K562 (cell line): ENCODE data around the gene CCDC17. TPM values are rescaled to one million over a fixed set of nuclear protein-coding genes. Genes with fewer than 3 reads are reported as not detected.

ENCODE experiments used
- ATAC-seq: fragments of 200-7000 bp; cut with Tn5 transposase; 3 replicates; pipeline ENCODE4 v1.9.1; 2020; ENCODE audit warnings: moderate library complexity
- BruUV-seq: library from RNA; stranded (reverse); fragments of 400-500 nt; replicated peaks from 2 replicates; lab custom pipeline; 2021; lab: Mats Ljungman, UMichigan
- CTCF ChIA-PET: fragments of 300-600 bp; formaldehyde crosslinking; extraction: SDS; loops from one replicate; lab custom pipeline; 2021; ENCODE audit warnings: low intra/inter-chr PET ratio; lab: Yijun Ruan, JAX
- POLR2A ChIA-PET: fragments of 300-600, 350-650 bp; sonication (Branson Sonifier 250); formaldehyde crosslinking; extraction: SDS; loops from one replicate; lab custom pipeline; 2021; ENCODE audit warnings: antibody characterized with exemption, inconsistent platforms; lab: Yijun Ruan, JAX
- DNase-seq, 4 experiments: peaks; one replicate each; pipeline versions ENCODE4 v3.0.0 to v3.0.0-alpha.2; 2011 to 2018; ENCODE audit warnings: low spot score in 3 of 4, mixed read lengths in 3 of 4; ENCODE audit errors: extremely low read depth in 1 of 4
- FAIRE-seq: peaks from 2 replicates; lab custom pipeline; 2011; peaks lifted over from hg19 to GRCh38; lab: Jason Lieb, UNC
- H2AFZ ChIP-seq: 2 replicates; pipeline ENCODE4 v1.6.0; 2011; ENCODE audit warnings: low read depth, low read length, control low read depth, inconsistent platforms
- H3K27ac ChIP-seq: fragments of 200-600 bp; 3 replicates; pipeline ENCODE4 v1.8.0; 2011; ENCODE audit warnings: low read depth, mild to moderate bottlenecking, control low read depth, inconsistent platforms, low read length, moderate library complexity, mixed read lengths; ENCODE audit errors: extremely low read depth
- H3K27me3 ChIP-seq, 2 experiments: fragments of 300-600 bp in 1 of 2; 2 replicates in 1 of 2; 3 replicates in 1 of 2; pipeline versions ENCODE4 v1.6.0 to v1.8.0; 2011; ENCODE audit warnings: inconsistent platforms in 2 of 2, low read length in 2 of 2, mild to moderate bottlenecking in 1 of 2, mixed read lengths in 1 of 2, moderate library complexity in 1 of 2; ENCODE audit not compliant: control insufficient read depth in 2 of 2, insufficient read depth in 2 of 2
- H3K36me3 ChIP-seq: fragments of 300-600 bp; 3 replicates; pipeline ENCODE4 v1.8.0; 2011; ENCODE audit warnings: mild to moderate bottlenecking, low read length, inconsistent platforms; ENCODE audit not compliant: control insufficient read depth, insufficient read depth
- H3K4me1 ChIP-seq, 2 experiments: fragments of 200-600 bp in 1 of 2; replicated peaks in 1 of 2; 2 replicates in 1 of 2; 3 replicates in 1 of 2; pipeline versions ENCODE4 v1.5.1 to v1.8.0; 2011; ENCODE audit warnings: inconsistent platforms in 2 of 2, low read length in 2 of 2, mild to moderate bottlenecking in 1 of 2, mixed read lengths in 1 of 2, moderate library complexity in 1 of 2; ENCODE audit not compliant: control insufficient read depth in 2 of 2, insufficient read depth in 2 of 2
- H3K4me2 ChIP-seq: 2 replicates; pipeline ENCODE4 v1.6.1; 2011; ENCODE audit warnings: low read length, control low read depth, inconsistent platforms, mixed read lengths; ENCODE audit not compliant: insufficient read depth
- H3K4me3 ChIP-seq: fragments of 200-600 bp; sonication (generic), shearing (Covaris generic); 2 replicates; pipeline ENCODE4 v1.5.1; 2016; ENCODE audit warnings: control low read depth, inconsistent platforms
- H3K79me2 ChIP-seq: fragments of 200-600 bp; 3 replicates; pipeline ENCODE4 v1.8.0; 2011; ENCODE audit warnings: low read length, inconsistent platforms; ENCODE audit not compliant: control insufficient read depth, insufficient read depth
- H3K9ac ChIP-seq, 2 experiments: 2 replicates each; pipeline versions ENCODE4 v1.6.0 to v1.6.1; 2011; ENCODE audit warnings: low read depth in 2 of 2, low read length in 2 of 2, control low read depth in 1 of 2, inconsistent platforms in 1 of 2, mild to moderate bottlenecking in 1 of 2, mixed read lengths in 1 of 2; ENCODE audit not compliant: insufficient read depth in 1 of 2
- H3K9me1 ChIP-seq: one replicate; pipeline ENCODE4 v1.6.0; 2011; ENCODE audit warnings: inconsistent platforms, mild to moderate bottlenecking, low read length, moderate library complexity; ENCODE audit not compliant: control insufficient read depth, insufficient read depth
- H3K9me3 ChIP-seq: replicated peaks from 2 replicates; pipeline ENCODE4 v1.5.1; 2011; ENCODE audit warnings: low read depth, low read length, inconsistent platforms; ENCODE audit not compliant: control insufficient read depth, insufficient read depth
- H4K20me1 ChIP-seq: replicated peaks from 2 replicates; pipeline ENCODE4 v1.6.1; 2011; ENCODE audit warnings: low read length, inconsistent platforms, mixed read lengths; ENCODE audit not compliant: control insufficient read depth, insufficient read depth
- CEBPG ChIP-seq, 3 experiments: fragments of 200-800 bp in 1 of 3; sonication (Bioruptor generic) in 1 of 3; sonication (generic) in 1 of 3; formaldehyde crosslinking in 1 of 3; IDR thresholded peaks in 2 of 3; conservative IDR thresholded peaks in 1 of 3; 2 replicates each; pipeline versions ENCODE4 v1.6.1 to v1.8.0; 2016 to 2022; ENCODE audit warnings: missing compliant biosample characterization in 2 of 3, missing genetic modification characterization in 2 of 3, mild to moderate bottlenecking in 1 of 3, missing genetic modification reagents in 1 of 3
- JUN ChIP-seq, 2 experiments: sonication (generic) in 1 of 2; formaldehyde crosslinking in 1 of 2; IDR thresholded peaks; 2 replicates each; pipeline versions ENCODE4 v1.6.1 to v1.8.0; 2012 to 2022; ENCODE audit warnings: borderline replicate concordance in 2 of 2, mild to moderate bottlenecking in 2 of 2, improper control_type of control experiment in 1 of 2, low read depth in 1 of 2, low read length in 1 of 2, missing genetic modification reagents in 1 of 2
- MXI1 ChIP-seq: IDR thresholded peaks from 2 replicates; pipeline ENCODE4 v1.6.1; 2011; ENCODE audit warnings: low read depth, mild to moderate bottlenecking, improper control_type of control experiment, low read length
- ZNF143 ChIP-seq: sonication (generic); formaldehyde crosslinking; IDR thresholded peaks from 2 replicates; pipeline ENCODE4 v1.9.0; 2022; ENCODE audit warnings: mild to moderate bottlenecking, missing genetic modification reagents
- ZNF584 ChIP-seq: fragments of 200-800 bp; sonication (Bioruptor generic); IDR thresholded peaks from 2 replicates; pipeline ENCODE4 v1.6.1; 2016; ENCODE audit warnings: low read depth, mild to moderate bottlenecking, missing genetic modification characterization, missing compliant biosample characterization
- WGBS: fragments of 100-300 bp; shearing (Covaris generic); methylation state at CpG from one replicate; pipeline ENCODE4 v1.1.6; 2016; ENCODE audit warnings: low coverage, mixed read lengths; ENCODE audit not compliant: insufficient coverage; ENCODE audit errors: missing lambda C conversion rate; 5-methylcytosine and 5-hydroxymethylcytosine counted together
- in situ Hi-C: fragments of 300-500 bp; cut with MboI; formaldehyde crosslinking; loops from 4 replicates; pipeline ENCODE4 v1.15.0; 2018; ENCODE audit warnings: inconsistent platforms, mixed read lengths
- intact Hi-C: fragments of 100-400 bp; cut with micrococcal nuclease; formaldehyde crosslinking; loops from 2 replicates; pipeline ENCODE4 v1.14.2; 2022
- polyA plus RNA-seq, 8 experiments: library from polyadenylated mRNA; depleted of rRNA in 4 of 8; stranded (reverse) in 5 of 8; unstranded in 3 of 8; fragments of >200 nt; fragmentation: Nextera tagmentation in 2 of 8; fragmentation: Illumina TruSeq in 1 of 8; extraction: Ambion mirVana in 2 of 8; extraction: Trizol in 1 of 8; gene quantifications; 2 replicates each; pipeline versions ENCODE4 v1.2.1 to v1.2.3, GENCODE V29; 2011 to 2014; ENCODE audit warnings: inconsistent platforms in 1 of 8, missing spikeins in 1 of 8
- total RNA-seq, 7 experiments: library from RNA; depleted of rRNA in 6 of 7; stranded (reverse); fragments of >200 nt in 6 of 7; fragmentation: Illumina TruSeq in 2 of 7; extraction: Trizol in 2 of 7; gene quantifications; 2 replicates each; pipeline versions ENCODE4 v1.2.1 to v1.2.3, GENCODE V29; 2011 to 2021; ENCODE audit warnings: low replicate concordance in 1 of 7
- TF ChIP-seq, protein P1 (sequence below), 2 experiments: fragments of 450-650 bp in 1 of 2; sonication (generic) in 1 of 2; formaldehyde crosslinking; conservative IDR thresholded peaks; 2 replicates each; pipeline versions ENCODE4 v1.4.0 to v1.8.1; 2020 to 2022; ENCODE audit warnings: mild to moderate bottlenecking in 1 of 2, missing genetic modification reagents in 1 of 2
- TF ChIP-seq, protein P2 (sequence below): fragments of 450-650 bp; IDR thresholded peaks from 2 replicates; pipeline ENCODE4 v1.6.1; 2018; ENCODE audit not compliant: partially characterized antibody

CCDC17 gene
- total and polyA plus RNA-seq, 9 of the 15 experiments (the other 6 are each of a cell fraction or from before 2014, with no cell fraction given): 0.20 to 2.4 (median 0.85) TPM

DNA sequence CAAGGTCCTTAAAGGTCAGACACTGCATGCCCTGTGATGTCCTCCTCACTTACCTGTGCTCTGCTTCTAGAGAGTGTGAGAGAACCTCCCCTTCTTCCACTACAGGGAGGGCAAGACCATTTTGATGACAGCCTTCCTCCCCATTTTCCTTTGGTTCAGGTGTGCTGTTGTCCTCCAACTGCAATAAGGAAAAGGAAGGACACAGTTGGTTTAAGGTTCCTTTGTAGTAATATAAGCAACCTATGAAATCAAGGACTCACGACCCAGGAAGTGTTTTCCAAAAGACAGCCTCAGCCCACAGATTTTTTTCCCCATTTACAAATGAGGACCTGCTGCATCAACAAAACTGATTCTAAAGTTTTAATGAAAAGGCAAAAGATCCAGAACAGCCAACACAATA lies 6.6 kb upstream of the CCDC17 start:
- no TSS peak for BruUV-seq
- Histone ChIP-seq H4K20me1 (no peaks in the 10 kb centered on the region), H3K27ac (no peak overlapping the region), H3K36me3 (peaks cover 94% of the 10 kb centered on the region), H3K4me2 (no peak overlapping the region), H3K9me1 (no peaks in the 10 kb centered on the region), H3K27me3 (no peaks in the 10 kb centered on the region; a peak in 1 of 5 replicates), H3K9me3 (no peaks in the 10 kb centered on the region), H3K4me3 (no peak overlapping the region), H3K4me1 (no peaks in the 10 kb centered on the region), H3K9ac (no peak overlapping the region)
- POLR2A ChIA-PET: no interaction called here
- no peak for DNase-seq
- no peak for ATAC-seq
- CTCF ChIA-PET: no interaction called here
- intact Hi-C loops (no loop called here), in situ Hi-C loops (loop anchor here (25.0 kb wide), 1 partner anchor 557 kb away; the partner anchor contains the start of genes P3R3URF, POMGNT1 and TSPAN1)
- FAIRE-seq: no peak
- TF ChIP-seq, protein P1, sequence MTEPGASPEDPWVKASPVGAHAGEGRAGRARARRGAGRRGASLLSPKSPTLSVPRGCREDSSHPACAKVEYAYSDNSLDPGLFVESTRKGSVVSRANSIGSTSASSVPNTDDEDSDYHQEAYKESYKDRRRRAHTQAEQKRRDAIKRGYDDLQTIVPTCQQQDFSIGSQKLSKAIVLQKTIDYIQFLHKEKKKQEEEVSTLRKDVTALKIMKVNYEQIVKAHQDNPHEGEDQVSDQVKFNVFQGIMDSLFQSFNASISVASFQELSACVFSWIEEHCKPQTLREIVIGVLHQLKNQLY (CRISPR knock-in tag; conservative IDR thresholded peaks at IDR 0.05): no peak
- TF ChIP-seq ZNF143 (CRISPR knock-in tag): 0 out of 2 replicates have a peak, but pooled peaks have one; percentile 19
- TF ChIP-seq, all 486 proteins: peak for 1
- Histone ChIP-seq H2AFZ (no peak overlapping the region), H3K79me2 (no peaks in the 10 kb centered on the region)
- WGBS: 83% methylated on average over 1 of the region's 1 CpG

DNA sequence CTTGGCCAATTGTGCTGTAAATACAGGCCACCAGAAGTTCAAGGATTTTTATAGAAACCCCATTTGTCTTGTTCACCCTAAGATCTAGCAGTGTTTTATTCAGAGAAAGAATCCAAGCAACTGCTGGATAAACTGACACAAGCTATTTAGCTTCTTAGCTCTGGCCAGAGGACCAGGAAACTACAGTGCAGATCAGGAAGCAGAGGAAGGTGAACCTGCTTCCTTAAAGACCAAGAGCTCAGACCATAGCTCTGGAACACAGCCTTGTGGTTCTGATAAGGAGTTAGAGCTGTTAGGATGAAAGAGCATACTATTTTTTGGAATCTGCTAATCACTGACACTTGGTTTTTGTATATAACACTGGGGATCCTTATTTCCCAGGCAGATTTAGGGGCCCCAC lies 5.2 kb upstream of the CCDC17 start:
- no peak overlapping the region for H3K4me3 ChIP-seq
- no TSS peak for BruUV-seq

More for the DNA sequence above, 5.2 kb upstream of the CCDC17 start:
- no peaks in the 10 kb centered on the region; a peak in 1 of 5 replicates for H3K27me3 ChIP-seq
- H3K4me2 ChIP-seq: no peak overlapping the region
- no peak for ATAC-seq
- H3K9me1 ChIP-seq: no peaks in the 10 kb centered on the region
- TF ChIP-seq JUN (IDR thresholded peaks at IDR 0.05; ENCODE audit: borderline replicate concordance, low read depth, low read length) (no peak), JUN (CRISPR knock-in tag; IDR thresholded peaks at IDR 0.05; ENCODE audit: borderline replicate concordance) (no peak), CEBPG (CRISPR knock-in tag; IDR thresholded peaks at IDR 0.05) (no peak), CEBPG (tag; conservative IDR thresholded peaks at IDR 0.05 in 1 of 2, IDR thresholded peaks at IDR 0.05 in 1 of 2) (no peak), MXI1 (no peak), ZNF143 (CRISPR knock-in tag) (no peak), ZNF584 (CRISPR knock-in tag) (no peak)
- TF ChIP-seq, protein P2, sequence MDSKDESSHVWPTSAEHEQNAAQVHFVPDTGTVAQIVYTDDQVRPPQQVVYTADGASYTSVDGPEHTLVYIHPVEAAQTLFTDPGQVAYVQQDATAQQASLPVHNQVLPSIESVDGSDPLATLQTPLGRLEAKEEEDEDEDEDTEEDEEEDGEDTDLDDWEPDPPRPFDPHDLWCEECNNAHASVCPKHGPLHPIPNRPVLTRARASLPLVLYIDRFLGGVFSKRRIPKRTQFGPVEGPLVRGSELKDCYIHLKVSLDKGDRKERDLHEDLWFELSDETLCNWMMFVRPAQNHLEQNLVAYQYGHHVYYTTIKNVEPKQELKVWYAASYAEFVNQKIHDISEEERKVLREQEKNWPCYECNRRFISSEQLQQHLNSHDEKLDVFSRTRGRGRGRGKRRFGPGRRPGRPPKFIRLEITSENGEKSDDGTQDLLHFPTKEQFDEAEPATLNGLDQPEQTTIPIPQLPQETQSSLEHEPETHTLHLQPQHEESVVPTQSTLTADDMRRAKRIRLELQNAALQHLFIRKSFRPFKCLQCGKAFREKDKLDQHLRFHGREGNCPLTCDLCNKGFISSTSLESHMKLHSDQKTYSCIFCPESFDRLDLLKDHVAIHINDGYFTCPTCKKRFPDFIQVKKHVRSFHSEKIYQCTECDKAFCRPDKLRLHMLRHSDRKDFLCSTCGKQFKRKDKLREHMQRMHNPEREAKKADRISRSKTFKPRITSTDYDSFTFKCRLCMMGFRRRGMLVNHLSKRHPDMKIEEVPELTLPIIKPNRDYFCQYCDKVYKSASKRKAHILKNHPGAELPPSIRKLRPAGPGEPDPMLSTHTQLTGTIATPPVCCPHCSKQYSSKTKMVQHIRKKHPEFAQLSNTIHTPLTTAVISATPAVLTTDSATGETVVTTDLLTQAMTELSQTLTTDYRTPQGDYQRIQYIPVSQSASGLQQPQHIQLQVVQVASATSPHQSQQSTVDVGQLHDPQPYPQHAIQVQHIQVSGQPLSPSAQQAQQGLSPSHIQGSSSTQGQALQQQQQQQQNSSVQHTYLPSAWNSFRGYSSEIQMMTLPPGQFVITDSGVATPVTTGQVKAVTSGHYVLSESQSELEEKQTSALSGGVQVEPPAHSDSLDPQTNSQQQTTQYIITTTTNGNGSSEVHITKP: no peak
- TF ChIP-seq, all 486 proteins: peak for 0
- H3K79me2 ChIP-seq: no peaks in the 10 kb centered on the region
- in situ Hi-C loops: loop anchor here (25.0 kb wide), 1 partner anchor 558 kb away; the partner anchor contains the start of genes P3R3URF, POMGNT1 and TSPAN1
- FAIRE-seq (no peak), DNase-seq (no peak)
- no peaks in the 10 kb centered on the region for H3K9me3 ChIP-seq
- no peak overlapping the region for H3K27ac ChIP-seq
- intact Hi-C loops: no loop called here
- CTCF ChIA-PET: no interaction called here
- H2AFZ ChIP-seq: no peak overlapping the region
- H3K9ac ChIP-seq: no peak overlapping the region
- POLR2A ChIA-PET: interaction anchor here (0.5 to 1.3 kb wide), 3 partner anchors 8 to 933 kb away, joined by 3 to 5 read pairs (median 3); no protein-coding TSS in a partner anchor
- H4K20me1 ChIP-seq: no peaks in the 10 kb centered on the region
- H3K4me1 ChIP-seq: no peaks in the 10 kb centered on the region
- H3K36me3 ChIP-seq: peaks cover 84% of the 10 kb centered on the region
